ENCODE data around the gene SLC6A3. TPM values are rescaled to one million over a fixed set of nuclear protein-coding genes. Genes with fewer than 3 reads are reported as not detected.

SLC6A3 gene
- total and polyA plus RNA-seq, 9 of the 15 experiments (the other 6 are each of a cell fraction or from before 2014, with no cell fraction given) = not detected

DNA sequence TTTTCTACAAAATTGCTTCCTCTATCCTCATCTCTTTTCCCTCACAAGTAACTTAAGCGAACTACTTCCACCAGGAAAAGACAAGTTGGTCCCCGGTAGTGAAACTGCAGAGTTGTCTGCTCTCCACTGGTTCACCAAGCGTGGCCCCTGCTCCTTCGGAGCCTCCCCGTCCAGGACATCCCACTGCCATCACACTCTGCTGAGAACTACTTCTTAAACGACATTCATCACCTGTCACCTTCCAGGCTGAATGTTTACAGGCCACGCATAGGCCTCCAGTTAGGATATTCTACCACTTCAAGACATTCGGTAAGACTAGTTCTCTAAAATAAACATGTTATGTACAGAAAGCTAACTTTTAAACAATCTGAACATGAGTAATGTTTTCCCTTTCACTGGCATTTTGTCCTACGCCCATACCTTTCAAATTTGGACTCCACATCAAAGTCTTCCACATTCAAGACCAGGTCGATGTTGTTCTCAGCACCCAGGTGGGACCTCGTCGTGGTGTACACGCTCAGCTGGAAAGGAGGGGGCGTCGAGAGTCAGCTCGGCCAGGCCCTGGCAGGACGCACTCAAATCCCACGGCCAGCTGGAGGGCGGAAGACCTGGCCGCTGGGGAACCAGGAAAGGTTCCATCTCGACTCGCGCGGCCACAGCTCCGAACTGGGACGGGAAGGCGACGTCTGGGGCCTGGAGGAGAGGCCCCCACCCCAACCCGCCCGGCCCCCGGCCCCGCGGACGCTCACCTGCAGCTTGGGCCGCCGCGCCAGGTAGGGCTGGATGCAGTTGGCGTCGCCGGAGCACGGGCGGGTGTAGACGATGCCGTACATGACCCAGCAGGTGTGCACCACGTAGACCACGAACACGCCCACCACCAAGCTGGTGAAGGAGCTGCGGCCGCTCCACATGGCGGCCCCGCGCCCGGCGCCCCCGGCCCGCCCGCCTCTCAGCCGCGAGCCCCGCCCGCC is 101.0 kb downstream of the SLC6A3 start (continued):
- TF ChIP-seq, protein P1, sequence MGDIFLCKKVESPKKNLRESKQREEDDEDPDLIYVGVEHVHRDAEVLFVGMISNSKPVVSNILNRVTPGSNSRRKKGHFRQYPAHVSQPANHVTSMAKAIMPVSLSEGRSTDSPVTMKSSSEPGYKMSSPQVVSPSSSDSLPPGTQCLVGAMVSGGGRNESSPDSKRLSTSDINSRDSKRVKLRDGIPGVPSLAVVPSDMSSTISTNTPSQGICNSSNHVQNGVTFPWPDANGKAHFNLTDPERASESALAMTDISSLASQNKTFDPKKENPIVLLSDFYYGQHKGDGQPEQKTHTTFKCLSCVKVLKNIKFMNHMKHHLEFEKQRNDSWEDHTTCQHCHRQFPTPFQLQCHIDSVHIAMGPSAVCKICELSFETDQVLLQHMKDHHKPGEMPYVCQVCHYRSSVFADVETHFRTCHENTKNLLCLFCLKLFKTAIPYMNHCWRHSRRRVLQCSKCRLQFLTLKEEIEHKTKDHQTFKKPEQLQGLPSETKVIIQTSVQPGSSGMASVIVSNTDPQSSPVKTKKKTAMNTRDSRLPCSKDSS (IDR thresholded peaks at IDR 0.05; ENCODE audit: low read depth, partially characterized antibody) = no peak
- TF ChIP-seq ELF4 (CRISPR knock-in tag; IDR thresholded peaks at IDR 0.05) (no peak), ZNF408 (CRISPR knock-in tag; IDR thresholded peaks at IDR 0.05; ENCODE audit: low read depth) (no peak), ZNF140 (CRISPR knock-in tag; IDR thresholded peaks at IDR 0.05) (no peak), ASH1L (IDR thresholded peaks at IDR 0.05; ENCODE audit: borderline replicate concordance, low read depth, partially characterized antibody) (no peak), SIN3A (IDR thresholded peaks at IDR 0.05; ENCODE audit: borderline replicate concordance in 2 of 2, control insufficient read depth in 1 of 2, low read depth in 2 of 2, low read length in 2 of 2) (peak; percentile 52 to 74; a peak in 2 of 4 replicates), NFRKB (IDR thresholded peaks at IDR 0.05; ENCODE audit: low read depth) (no peak), L3MBTL2 (IDR thresholded peaks at IDR 0.05) (peak; percentile 36; the same call in 1 of the 2 replicates)
- TF ChIP-seq, protein P2, sequence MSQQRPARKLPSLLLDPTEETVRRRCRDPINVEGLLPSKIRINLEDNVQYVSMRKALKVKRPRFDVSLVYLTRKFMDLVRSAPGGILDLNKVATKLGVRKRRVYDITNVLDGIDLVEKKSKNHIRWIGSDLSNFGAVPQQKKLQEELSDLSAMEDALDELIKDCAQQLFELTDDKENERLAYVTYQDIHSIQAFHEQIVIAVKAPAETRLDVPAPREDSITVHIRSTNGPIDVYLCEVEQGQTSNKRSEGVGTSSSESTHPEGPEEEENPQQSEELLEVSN (IDR thresholded peaks at IDR 0.05; ENCODE audit: borderline replicate concordance in 1 of 2, extremely low read depth in 1 of 2, insufficient read depth in 1 of 2, insufficient read length in 1 of 2, low read depth in 1 of 2, low read length in 1 of 2, poor library complexity in 1 of 2, severe bottlenecking in 1 of 2) = peak in 1 of 2 experiments; percentile 25
- TF ChIP-seq, protein P3, sequence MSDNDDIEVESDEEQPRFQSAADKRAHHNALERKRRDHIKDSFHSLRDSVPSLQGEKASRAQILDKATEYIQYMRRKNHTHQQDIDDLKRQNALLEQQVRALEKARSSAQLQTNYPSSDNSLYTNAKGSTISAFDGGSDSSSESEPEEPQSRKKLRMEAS (CRISPR knock-in tag; IDR thresholded peaks at IDR 0.05) = no peak
- TF ChIP-seq, protein P4, sequence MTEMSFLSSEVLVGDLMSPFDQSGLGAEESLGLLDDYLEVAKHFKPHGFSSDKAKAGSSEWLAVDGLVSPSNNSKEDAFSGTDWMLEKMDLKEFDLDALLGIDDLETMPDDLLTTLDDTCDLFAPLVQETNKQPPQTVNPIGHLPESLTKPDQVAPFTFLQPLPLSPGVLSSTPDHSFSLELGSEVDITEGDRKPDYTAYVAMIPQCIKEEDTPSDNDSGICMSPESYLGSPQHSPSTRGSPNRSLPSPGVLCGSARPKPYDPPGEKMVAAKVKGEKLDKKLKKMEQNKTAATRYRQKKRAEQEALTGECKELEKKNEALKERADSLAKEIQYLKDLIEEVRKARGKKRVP (CRISPR knock-in tag; IDR thresholded peaks at IDR 0.05) = no peak
- TF ChIP-seq, protein P5, sequence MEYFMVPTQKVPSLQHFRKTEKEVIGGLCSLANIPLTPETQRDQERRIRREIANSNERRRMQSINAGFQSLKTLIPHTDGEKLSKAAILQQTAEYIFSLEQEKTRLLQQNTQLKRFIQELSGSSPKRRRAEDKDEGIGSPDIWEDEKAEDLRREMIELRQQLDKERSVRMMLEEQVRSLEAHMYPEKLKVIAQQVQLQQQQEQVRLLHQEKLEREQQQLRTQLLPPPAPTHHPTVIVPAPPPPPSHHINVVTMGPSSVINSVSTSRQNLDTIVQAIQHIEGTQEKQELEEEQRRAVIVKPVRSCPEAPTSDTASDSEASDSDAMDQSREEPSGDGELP (CRISPR knock-in tag; IDR thresholded peaks at IDR 0.05; ENCODE audit: borderline replicate concordance) = peak; percentile 90
- TF ChIP-seq, protein P6, sequence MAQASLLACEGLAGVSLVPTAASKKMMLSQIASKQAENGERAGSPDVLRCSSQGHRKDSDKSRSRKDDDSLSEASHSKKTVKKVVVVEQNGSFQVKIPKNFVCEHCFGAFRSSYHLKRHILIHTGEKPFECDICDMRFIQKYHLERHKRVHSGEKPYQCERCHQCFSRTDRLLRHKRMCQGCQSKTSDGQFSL (CRISPR knock-in tag; IDR thresholded peaks at IDR 0.05) = no peak
- TF ChIP-seq, protein P6 (tag; IDR thresholded peaks at IDR 0.05) = no peak
- TF ChIP-seq, protein P7, sequence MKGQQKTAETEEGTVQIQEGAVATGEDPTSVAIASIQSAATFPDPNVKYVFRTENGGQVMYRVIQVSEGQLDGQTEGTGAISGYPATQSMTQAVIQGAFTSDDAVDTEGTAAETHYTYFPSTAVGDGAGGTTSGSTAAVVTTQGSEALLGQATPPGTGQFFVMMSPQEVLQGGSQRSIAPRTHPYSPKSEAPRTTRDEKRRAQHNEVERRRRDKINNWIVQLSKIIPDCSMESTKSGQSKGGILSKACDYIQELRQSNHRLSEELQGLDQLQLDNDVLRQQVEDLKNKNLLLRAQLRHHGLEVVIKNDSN (CRISPR knock-in tag; IDR thresholded peaks at IDR 0.05) = no peak
- TF ChIP-seq, protein P8, sequence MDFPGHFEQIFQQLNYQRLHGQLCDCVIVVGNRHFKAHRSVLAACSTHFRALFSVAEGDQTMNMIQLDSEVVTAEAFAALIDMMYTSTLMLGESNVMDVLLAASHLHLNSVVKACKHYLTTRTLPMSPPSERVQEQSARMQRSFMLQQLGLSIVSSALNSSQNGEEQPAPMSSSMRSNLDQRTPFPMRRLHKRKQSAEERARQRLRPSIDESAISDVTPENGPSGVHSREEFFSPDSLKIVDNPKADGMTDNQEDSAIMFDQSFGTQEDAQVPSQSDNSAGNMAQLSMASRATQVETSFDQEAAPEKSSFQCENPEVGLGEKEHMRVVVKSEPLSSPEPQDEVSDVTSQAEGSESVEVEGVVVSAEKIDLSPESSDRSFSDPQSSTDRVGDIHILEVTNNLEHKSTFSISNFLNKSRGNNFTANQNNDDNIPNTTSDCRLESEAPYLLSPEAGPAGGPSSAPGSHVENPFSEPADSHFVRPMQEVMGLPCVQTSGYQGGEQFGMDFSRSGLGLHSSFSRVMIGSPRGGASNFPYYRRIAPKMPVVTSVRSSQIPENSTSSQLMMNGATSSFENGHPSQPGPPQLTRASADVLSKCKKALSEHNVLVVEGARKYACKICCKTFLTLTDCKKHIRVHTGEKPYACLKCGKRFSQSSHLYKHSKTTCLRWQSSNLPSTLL (IDR thresholded peaks at IDR 0.05) = no peak
